ENCODE data around the gene GMDS.

- TF ChIP-seq TAF1 (IDR thresholded peaks at IDR 0.05; ENCODE audit: borderline replicate concordance, low read depth, low read length) (no peak), POLR2A (IDR thresholded peaks at IDR 0.05; ENCODE audit: low read depth, low read length) (no peak), POLR2AphosphoS5 (IDR thresholded peaks at IDR 0.05; ENCODE audit: low read depth, low read length) (no peak)
Observed at GRCh38 chr6:2078888-2079287, 166.5 kb downstream of the GMDS start.

All from GM12892 (cell line).